Gastroesophageal sphincter (tissue), 2 donors: ENCODE results near the gene IMMP2L.
"Not testable (repeated sequence)": the region's sequence is repeated elsewhere in the genome, so short reads cannot be mapped to it uniquely, and the experiment has no call there.

Source experiments
- EP300 ChIP-seq: sonication (generic); formaldehyde crosslinking; IDR thresholded peaks from one replicate; pipeline ENCODE4 v1.6.1; 2017; ENCODE audit warnings: antibody characterized with exemption, mild to moderate bottlenecking
- POLR2A ChIP-seq, 2 donors: fragments of 450-650 bp; IDR thresholded peaks; one replicate each; pipeline ENCODE4 v1.6.1; 2017; ENCODE audit warnings: antibody characterized with exemption in 2 of 2, mild to moderate bottlenecking in 2 of 2, moderate library complexity in 1 of 2

- TF ChIP-seq EP300; POLR2A (IDR thresholded peaks at IDR 0.05): not testable (repeated sequence)
These were observed 273.9 kb downstream of the IMMP2L start for GRCh38 chr7:111288441-111288840.
